Measurements from ENCODE around the gene MRPS18A.

- no peak for TF ChIP-seq CTCF (IDR thresholded peaks at IDR 0.05; ENCODE audit: extremely low read depth in 1 of 2, insufficient read depth in 1 of 2, low read depth in 1 of 2, low read length in 2 of 2)
- no peak for TF ChIP-seq JUN (IDR thresholded peaks at IDR 0.05; ENCODE audit: borderline replicate concordance, insufficient read depth, insufficient read length, low read depth)
- no peak for TF ChIP-seq EZH2 (IDR thresholded peaks at IDR 0.05; ENCODE audit: borderline replicate concordance, low read depth, low read length, severe bottlenecking)
- TF ChIP-seq POLR2AphosphoS5 (IDR thresholded peaks at IDR 0.05; ENCODE audit: insufficient read depth, low read depth, low read length), result peak; percentile 41
- no peak for TF ChIP-seq GATA2 (IDR thresholded peaks at IDR 0.05; ENCODE audit: insufficient read depth, insufficient read length, low read depth, low read length)
- no peak for TF ChIP-seq FOS (IDR thresholded peaks at IDR 0.05; ENCODE audit: borderline replicate concordance, insufficient read depth, low read length)
- TF ChIP-seq POLR2A (IDR thresholded peaks at IDR 0.05; ENCODE audit: low read depth, low read length), result no peak
- no peak for TF ChIP-seq MYC (IDR thresholded peaks at IDR 0.05; ENCODE audit: low read depth, low read length)
- TF ChIP-seq MAX (IDR thresholded peaks at IDR 0.05; ENCODE audit: insufficient read depth, insufficient read length), result no peak
Measured at GRCh38 chr6:43629104-43629504, 58.5 kb downstream of the MRPS18A start, which contains the start of gene GTPBP2.
